ENCODE measurements around the gene ERBB2. TPM values are rescaled to one million over a fixed set of nuclear protein-coding genes. Genes with fewer than 3 reads are reported as not detected.

ERBB2 gene
- total RNA-seq, 1 donor from 2014 or later = 75.2 TPM

- H3K27ac ChIP-seq = no peak overlapping the region
- H3K36me3 ChIP-seq = no peaks in the 10 kb centered on the region
- H3K4me3 ChIP-seq = no peak overlapping the region
- H3K79me2 ChIP-seq (ENCODE audit: low read depth) = no peaks in the 10 kb centered on the region
- Mint-ChIP-seq H3K36me3 (peaks cover 5% of the 10 kb centered on the region), H3K9me3 (no peaks in the 10 kb centered on the region), H3K27me3 (ENCODE audit: insufficient read depth, low read depth) (peaks cover 7% of the 10 kb centered on the region), H3K4me3 (no peak overlapping the region), H3K27ac (no peak overlapping the region), H3K4me1 (peaks cover 15% of the 10 kb centered on the region)
- no peak overlapping the region for H3K4me2 ChIP-seq
- no peaks in the 10 kb centered on the region for H3K9me3 ChIP-seq (ENCODE audit: low read depth)
- TF ChIP-seq EZH2phosphoT487 (IDR thresholded peaks at IDR 0.05) (no peak), EZH2 (IDR thresholded peaks at IDR 0.05) (no peak), CTCF (IDR thresholded peaks at IDR 0.05) (no peak)
- peaks cover 13% of the 10 kb centered on the region for H3F3A ChIP-seq (ENCODE audit: low read depth)
- H3K9ac ChIP-seq = no peak overlapping the region
- peaks cover 44% of the 10 kb centered on the region for H4K20me1 ChIP-seq (ENCODE audit: low read depth)
- H2AFZ ChIP-seq (replicated peaks) = no peak overlapping the region
- H3K4me1 ChIP-seq = peaks cover 23% of the 10 kb centered on the region
- peaks cover 22% of the 10 kb centered on the region for H3K27me3 ChIP-seq
- no peak for DNase-seq (ENCODE audit: low spot score)
These were observed 37.9 kb upstream of the ERBB2 start for GRCh38 chr17:39661744-39662541.

DNA sequence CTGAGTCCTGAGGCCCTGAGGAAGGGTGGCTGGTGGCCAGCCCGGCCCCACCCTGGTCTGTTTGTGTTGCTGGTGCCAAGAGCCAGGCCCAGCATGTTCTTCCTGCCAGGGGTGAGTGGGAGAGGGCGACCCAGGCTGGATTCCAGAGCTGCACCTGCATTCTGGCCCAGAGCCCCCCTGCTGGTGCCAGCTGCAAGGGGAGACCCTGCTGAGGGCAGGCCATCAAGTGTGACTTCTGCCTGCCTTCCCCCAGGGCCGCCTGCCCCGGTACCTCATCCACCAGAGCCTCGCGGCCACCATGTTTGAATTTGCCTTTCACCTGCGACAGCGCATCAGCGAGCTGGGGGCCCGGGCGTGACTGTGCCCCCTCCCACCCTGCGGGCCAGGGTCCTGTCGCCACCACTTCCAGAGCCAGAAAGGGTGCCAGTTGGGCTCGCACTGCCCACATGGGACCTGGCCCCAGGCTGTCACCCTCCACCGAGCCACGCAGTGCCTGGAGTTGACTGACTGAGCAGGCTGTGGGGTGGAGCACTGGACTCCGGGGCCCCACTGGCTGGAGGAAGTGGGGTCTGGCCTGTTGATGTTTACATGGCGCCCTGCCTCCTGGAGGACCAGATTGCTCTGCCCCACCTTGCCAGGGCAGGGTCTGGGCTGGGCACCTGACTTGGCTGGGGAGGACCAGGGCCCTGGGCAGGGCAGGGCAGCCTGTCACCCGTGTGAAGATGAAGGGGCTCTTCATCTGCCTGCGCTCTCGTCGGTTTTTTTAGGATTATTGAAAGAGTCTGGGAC is 37.1 kb upstream of the ERBB2 start:
- H3K4me1 ChIP-seq = peaks cover 26% of the 10 kb centered on the region
- Mint-ChIP-seq H3K36me3 (peaks cover 4% of the 10 kb centered on the region), H3K4me3 (no peak overlapping the region), H3K4me1 (peaks cover 15% of the 10 kb centered on the region), H3K9me3 (no peaks in the 10 kb centered on the region), H3K27ac (no peak overlapping the region), H3K27me3 (ENCODE audit: insufficient read depth, low read depth) (peaks cover 10% of the 10 kb centered on the region)
- peaks cover 44% of the 10 kb centered on the region for H4K20me1 ChIP-seq (ENCODE audit: low read depth)
- H3K79me2 ChIP-seq (ENCODE audit: low read depth) = no peaks in the 10 kb centered on the region
- no peaks in the 10 kb centered on the region for H3K36me3 ChIP-seq
- H3K4me2 ChIP-seq = no peak overlapping the region
- DNase-seq (ENCODE audit: low spot score) = no peak
- H3K27me3 ChIP-seq = peaks cover 30% of the 10 kb centered on the region
- H3K27ac ChIP-seq = no peak overlapping the region
- H3K9ac ChIP-seq = no peak overlapping the region
- TF ChIP-seq CTCF (IDR thresholded peaks at IDR 0.05) (no peak), EZH2phosphoT487 (IDR thresholded peaks at IDR 0.05) (no peak), EZH2 (IDR thresholded peaks at IDR 0.05) (no peak)
- no peak overlapping the region for H2AFZ ChIP-seq (replicated peaks)
- H3K9me3 ChIP-seq (ENCODE audit: low read depth) = no peaks in the 10 kb centered on the region
- peaks cover 17% of the 10 kb centered on the region for H3F3A ChIP-seq (ENCODE audit: low read depth)
- H3K4me3 ChIP-seq = no peak overlapping the region

DNA sequence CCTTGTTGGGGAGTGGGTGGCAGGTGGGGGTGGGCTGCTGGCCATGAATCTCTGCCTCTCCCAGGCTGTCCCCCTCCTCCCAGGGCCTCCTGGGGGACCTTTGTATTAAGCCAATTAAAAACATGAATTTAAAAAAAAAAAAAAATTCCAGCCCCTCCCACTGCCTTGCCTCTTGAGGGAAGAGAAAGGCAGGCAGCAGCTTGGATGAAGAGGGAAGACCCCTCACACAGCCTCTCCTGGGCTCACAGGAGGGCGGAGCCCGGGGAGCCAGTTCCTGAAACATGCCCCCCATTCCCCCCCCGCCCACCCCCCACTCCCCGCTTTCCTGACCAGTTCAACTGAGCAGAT is 36.5 kb upstream of the ERBB2 start:
- peaks cover 27% of the 10 kb centered on the region for H3K4me1 ChIP-seq
- H3K9me3 ChIP-seq (ENCODE audit: low read depth) = no peaks in the 10 kb centered on the region
- Mint-ChIP-seq H3K27ac (no peak overlapping the region), H3K4me3 (no peak overlapping the region), H3K9me3 (no peaks in the 10 kb centered on the region), H3K27me3 (ENCODE audit: insufficient read depth, low read depth) (peaks cover 14% of the 10 kb centered on the region), H3K4me1 (peaks cover 15% of the 10 kb centered on the region), H3K36me3 (peaks cover 4% of the 10 kb centered on the region)
- no peak overlapping the region for H3K4me3 ChIP-seq
- no peak for TF ChIP-seq CTCF (IDR thresholded peaks at IDR 0.05)
- H2AFZ ChIP-seq (replicated peaks) = no peak overlapping the region
- no peaks in the 10 kb centered on the region for H3K79me2 ChIP-seq (ENCODE audit: low read depth)
- H3K36me3 ChIP-seq = no peaks in the 10 kb centered on the region
- peaks cover 36% of the 10 kb centered on the region for H3K27me3 ChIP-seq
- no peak overlapping the region for H3K9ac ChIP-seq
- peak overlapping the region; percentile 57 for H3K4me2 ChIP-seq
- H3F3A ChIP-seq (ENCODE audit: low read depth) = peaks cover 17% of the 10 kb centered on the region
- DNase-seq (ENCODE audit: low spot score) = no peak
- H3K27ac ChIP-seq = no peak overlapping the region
- H4K20me1 ChIP-seq (ENCODE audit: low read depth) = peaks cover 44% of the 10 kb centered on the region

Data from neural progenitor cell (in vitro differentiated cells).